Measurements from ENCODE around the gene MRPS31.

DNA sequence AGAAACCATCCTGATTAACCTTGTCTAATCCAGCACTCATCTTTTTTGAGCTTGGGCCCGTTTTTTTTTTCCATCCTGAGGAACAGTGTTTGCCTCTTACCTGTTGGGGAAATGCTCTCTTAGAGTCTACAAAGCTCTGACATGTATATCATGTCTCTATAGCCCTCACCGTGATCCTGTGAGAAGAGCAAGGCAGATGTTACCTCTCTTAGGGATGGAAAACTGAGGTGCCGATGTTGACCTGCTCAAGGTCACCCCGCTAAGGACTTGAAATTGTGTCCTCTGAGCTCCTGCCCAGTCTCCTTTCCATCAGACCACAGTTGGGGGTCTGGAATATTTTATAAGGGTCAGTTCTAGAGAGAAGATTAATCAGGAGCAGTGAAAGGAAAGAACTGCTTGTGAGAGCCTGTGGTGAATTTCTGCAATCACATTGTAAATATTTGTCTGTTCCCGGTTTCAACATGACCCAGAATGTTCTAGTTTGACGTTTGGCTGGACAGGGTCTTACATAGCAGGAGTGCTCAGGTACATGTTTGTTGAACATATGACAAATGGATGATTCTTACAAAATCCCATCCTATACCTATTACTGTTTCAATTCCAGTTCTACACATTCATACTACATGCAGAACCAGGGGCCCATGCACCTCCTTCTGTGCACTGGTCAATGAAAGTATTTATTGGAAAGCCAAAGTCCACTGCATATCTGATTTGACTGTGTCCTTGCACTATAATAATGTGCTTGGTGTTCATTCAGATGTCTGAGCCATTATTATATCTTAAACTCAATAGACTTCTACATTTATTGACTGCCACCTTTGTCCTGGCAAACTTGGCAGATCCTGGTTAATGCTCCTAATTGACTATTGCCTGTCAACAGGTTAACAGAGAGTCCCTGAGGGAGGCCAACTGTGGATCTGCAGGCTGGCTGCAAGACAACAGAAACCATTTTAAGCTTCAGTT lies 30.5 kb upstream of the MRPS31 start:
- TF ChIP-seq, protein P1, sequence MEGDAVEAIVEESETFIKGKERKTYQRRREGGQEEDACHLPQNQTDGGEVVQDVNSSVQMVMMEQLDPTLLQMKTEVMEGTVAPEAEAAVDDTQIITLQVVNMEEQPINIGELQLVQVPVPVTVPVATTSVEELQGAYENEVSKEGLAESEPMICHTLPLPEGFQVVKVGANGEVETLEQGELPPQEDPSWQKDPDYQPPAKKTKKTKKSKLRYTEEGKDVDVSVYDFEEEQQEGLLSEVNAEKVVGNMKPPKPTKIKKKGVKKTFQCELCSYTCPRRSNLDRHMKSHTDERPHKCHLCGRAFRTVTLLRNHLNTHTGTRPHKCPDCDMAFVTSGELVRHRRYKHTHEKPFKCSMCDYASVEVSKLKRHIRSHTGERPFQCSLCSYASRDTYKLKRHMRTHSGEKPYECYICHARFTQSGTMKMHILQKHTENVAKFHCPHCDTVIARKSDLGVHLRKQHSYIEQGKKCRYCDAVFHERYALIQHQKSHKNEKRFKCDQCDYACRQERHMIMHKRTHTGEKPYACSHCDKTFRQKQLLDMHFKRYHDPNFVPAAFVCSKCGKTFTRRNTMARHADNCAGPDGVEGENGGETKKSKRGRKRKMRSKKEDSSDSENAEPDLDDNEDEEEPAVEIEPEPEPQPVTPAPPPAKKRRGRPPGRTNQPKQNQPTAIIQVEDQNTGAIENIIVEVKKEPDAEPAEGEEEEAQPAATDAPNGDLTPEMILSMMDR (optimal IDR thresholded peaks at IDR 0.05 in 1 of 3, IDR thresholded peaks at IDR 0.05 in 1 of 3, conservative IDR thresholded peaks at IDR 0.05 in 1 of 3; ENCODE audit: extremely low read depth in 1 of 3, insufficient read depth in 2 of 3, low read length in 3 of 3) = no peak
- TF ChIP-seq EZH2 (IDR thresholded peaks at IDR 0.05; ENCODE audit: low read length) = no peak

Data from keratinocyte (primary cell).